Ramos (cell line): Measurements from ENCODE around the gene POFUT2.

Experiments
- in situ Hi-C: fragments of 300-500 bp; cut with MboI; formaldehyde crosslinking; loops from one replicate; pipeline ENCODE4 v1.14.3; 2022; ENCODE audit warnings: low sequenced_read_pairs; ENCODE audit not compliant: unreplicated experiment

POFUT2 gene

DNA sequence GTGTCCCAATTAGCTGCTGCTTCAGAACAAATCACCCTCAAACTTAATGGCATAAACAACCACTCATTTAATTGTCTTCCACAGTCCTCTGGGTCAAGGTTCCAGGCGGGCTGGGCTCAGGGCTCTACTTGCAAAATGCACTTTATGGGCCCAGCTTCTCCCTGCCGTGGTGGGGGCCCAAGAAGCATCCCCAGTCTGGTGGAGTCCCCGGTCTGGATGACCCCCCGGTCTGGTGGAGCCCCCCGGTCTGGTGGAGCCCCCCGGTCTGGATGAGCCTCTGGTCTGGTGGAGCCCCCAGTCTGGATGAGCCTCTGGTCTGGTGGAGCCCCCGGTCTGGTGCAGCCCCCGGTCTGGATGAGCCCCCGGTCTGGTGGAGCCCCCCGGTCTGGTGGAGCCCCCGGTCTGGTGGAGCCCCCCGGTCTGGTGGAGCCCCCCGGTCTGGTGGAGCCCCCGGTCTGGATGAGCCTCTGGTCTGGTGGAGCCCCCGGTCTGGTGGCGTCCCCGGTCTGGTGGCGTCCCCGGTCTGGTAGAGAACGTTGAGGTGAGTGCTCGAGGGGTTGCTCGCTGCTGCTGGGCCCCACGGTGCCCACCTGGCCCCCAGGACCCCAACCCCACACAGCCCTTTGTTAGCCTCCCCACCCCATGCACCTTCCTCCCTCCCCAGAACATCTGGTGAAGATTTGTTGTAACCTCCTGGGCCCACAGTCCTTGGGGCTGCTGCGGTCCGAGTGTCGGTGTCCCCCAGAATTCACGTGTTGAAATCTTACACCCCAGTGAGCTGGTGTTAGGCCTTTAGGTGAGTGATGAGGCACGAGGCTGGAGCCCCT lies 33.8 kb downstream of the POFUT2 start:
- in situ Hi-C loops: no loop called here

DNA sequence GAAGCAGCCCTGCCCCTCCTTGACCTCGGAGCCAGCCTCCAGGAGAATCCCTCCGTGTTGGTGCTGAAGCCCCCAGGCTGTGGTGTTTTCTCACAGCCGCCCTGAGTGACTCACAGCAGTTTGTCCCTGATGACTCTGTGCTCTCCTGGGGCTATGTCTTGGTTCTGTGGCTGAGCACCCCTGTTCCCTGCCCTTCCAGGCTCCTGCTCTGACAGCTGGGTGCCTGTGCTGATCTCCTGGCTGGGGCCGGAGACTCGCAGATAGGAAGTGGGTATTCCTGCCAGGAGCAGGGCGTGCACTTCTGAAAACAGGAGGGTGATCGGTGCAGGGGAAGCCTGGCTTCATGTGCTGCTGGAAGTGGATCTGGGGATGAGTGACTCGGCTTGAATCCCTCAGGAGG lies 34.5 kb downstream of the POFUT2 start:
- in situ Hi-C loops: no loop called here

DNA sequence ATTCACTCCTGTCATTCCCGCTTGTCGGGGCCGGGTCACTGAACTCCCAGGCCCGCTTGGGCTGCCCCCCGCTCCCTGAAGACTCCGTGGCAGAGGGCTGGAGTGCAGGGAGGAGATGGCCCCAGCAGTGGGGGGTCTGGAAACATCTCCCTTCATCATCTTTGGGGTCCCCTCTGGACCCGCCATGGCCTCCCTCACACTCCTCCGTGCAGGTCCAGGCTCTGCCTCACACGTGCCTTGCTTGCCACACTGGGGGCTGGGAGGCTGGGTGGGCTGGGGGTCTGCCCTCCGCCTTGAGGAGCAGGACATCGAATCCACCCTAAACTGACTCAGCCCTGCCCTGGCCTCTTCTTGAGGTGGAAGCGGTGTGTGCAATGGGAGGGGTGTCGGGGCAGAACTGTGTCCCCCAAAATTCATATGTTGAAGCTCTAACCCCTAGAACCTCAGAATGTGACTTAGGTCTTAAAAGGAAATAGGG lies 35.2 kb downstream of the POFUT2 start:
- in situ Hi-C loops: no loop called here

DNA sequence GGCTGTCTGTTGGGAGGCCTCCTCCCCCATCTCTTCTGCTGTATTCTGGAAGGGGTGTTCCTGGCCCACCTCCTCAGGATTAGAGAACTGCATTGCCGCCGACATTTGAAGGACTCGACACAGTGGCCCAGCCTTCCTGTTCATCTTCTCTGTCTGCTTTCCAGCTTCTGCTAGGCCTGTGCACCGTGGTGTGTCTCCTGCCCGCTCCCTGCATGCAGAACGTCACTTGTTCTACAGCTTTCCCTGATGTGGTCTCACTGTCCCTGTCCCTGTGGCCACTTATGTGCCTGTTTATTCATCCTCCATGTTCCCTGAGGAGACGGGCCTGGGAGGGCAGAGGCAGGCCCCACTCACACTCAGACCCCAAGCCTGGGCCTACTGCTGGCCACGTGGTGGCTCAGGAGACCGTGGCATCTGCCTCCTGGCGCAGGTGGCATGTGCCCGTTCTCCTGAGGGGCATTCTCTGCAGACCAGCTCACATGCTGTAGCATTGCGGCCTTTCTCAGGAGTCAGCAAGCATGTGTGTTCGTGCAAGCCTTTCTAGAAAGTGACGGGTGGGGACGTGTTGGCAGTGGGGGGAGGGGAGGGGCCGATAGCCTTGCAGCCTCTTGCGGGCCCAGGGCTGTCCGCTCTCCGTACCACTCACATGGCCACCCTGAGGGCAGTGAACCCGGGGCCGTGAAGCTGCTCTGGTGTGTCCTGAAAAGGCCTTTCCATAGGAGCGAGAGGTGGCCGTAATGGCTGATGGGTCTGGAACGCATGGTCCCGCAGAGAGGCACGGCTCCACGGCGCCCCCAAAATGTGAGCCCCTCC lies 35.9 kb downstream of the POFUT2 start:
- in situ Hi-C loops: no loop called here

DNA sequence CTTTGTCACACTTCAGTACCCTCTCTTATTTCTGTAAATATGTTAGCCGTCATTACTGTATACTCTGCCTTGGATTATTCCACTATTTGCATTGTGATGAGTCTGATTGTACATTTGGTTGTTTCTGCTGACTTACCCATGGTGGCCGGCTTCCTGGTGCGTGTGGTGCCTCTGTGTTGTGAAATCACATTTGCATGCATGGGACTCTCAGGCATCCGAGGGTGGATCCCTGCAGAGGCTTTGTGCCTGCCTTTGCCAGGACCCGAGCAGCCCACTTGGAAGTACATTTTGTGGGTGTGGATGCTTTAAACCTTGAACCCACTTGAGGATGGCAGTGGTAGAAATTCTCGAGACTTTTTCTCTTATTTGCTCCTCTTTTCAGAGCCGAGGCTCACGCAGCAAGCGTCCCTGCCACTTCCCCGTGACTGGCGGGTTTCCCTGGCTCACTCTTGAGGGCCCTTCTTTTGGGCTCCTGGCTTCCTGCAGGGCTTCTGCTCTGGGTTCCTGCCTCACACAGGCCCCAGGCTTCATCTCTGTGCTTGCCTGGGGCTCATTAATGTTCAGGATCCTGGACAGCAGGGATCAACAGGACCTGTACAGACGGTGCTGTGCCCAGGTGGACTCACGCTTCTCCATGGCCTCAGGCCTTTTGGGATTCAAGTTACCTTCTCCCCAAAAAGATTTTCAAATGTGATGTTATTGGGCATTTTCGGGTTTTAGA lies 36.6 kb downstream of the POFUT2 start:
- in situ Hi-C loops: no loop called here

DNA sequence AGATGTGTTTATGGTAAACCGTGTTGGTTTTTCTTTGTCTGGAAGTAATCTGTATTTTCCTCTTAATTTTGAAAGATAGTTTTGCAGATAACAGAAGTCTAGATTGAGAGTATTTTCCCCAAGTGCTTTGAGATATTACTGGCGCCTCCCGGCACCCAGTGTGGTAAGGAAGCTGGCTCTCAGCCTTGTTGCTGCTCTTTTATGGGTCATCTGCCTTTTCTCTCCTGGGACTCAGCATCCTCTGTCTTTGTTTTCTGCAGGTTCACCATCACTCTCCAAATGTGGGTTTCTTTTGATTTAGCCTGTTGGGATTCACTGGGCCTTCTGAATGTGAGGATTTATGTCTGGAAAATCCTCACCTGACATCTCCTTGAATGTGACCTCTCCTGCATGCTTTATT lies 37.4 kb downstream of the POFUT2 start:
- in situ Hi-C loops: no loop called here

DNA sequence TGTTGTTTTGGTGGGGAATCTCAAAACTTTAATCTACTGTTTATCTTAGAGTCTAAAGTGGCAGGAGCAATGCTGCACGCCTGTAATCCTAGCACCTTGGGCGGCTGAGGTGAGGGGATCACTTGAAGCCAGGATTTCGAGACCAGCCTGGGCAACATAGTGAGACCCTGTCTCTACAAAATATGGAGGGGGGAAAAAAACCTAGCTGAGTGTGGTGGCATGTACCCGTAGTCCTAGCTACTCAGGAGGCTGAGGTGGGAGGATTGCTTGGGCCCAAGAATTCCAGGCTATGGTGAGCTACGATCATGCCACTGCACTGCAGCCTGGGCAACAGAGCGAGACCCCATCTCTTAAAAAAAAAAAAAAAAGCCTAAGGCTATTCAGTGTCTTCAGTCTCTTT lies 38.1 kb downstream of the POFUT2 start:
- in situ Hi-C loops: no loop called here

DNA sequence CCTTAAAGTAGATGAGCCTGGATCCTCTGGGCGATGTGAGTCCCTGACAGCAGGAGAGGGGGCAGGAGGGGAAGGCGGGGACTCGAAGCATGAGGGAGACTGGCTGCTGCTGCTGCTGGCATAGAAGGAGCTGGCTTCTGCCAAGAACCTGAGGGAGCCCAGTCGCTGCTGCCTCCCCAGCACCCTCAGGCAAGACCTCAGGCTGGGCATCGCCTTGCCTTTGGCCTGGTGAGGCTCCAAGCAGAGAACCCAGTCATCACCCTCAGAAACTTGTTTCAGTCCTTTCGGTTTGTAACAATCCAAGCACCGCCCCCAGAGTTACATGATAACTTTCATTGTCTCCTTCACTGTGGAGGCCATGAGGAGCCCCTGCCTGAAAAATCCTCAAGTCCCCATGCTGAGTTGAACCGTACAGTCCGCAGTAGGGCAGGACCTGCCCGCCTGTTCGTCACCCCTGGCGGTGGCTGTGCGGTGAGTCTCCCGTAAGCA lies 38.8 kb downstream of the POFUT2 start:
- in situ Hi-C loops: no loop called here

DNA sequence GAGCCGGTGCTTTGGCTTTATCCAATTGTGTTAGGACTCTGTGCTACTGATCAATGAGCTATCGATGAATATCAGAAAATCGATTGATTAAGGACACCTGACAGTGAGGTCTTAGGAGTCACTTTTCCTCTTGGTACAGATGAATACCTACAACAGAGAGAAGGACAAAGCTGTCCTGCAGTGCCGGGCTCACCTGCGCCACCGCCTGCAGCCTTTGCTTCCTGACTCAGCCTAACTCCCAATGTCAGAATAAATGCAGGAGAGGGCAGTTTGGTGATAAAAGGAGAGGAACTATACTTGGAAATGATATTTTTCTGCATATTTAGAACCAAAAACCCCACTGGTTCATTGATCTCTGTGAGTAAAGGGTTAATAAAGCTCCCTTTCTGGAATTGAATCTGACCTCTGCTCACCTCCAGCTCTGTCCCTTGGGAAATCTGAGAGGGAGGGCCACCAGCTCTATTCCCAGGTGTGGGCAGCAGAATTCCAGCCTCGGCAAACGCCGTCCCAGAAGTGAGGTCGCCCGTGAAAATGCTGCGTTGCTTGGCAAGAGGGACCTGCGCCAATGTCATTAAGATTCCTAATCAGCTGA lies 39.3 kb downstream of the POFUT2 start:
- in situ Hi-C loops: no loop called here

DNA sequence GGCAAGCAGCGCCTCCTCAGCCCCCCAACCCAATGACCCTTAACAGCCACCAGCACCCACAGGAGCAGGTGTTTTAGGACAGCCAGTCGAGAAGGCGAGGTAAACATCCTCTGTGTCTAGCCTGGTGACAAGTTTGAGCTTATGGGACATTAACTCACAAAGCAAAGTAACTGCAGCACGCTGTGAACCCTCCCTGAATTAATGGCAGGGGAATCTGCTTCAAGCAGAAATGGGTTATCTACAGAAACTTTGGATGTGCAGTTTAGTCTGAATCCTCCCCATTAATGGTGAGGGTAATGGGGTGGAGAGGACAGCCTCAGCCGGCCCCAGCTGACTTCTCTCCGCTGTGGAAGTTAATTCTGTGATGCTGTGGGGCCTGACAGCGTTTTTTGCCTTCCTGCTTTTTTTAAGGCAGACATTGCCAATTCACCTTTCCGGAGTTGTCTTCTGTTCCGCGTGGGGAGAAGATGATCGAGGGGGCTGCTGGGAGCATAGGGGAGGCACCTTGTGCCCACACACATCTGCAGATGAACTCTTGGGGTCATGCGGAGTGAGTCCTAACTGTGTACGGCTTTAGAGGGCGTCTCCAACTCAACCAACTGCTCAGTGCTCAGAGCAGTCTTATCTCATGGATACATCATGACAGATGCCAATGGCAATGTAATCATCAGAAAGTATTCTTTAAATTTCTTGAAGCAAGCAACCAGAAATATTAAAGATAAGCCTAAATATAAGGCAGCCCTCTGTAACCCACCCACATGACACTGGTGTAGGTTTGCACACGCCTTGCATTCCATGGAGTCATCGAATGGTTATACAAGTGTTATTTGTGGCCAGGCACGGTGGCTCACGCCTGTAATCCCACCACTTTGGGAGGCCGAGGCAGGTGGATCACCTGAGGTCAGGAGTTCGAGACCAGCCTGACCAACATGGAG lies 41.0 kb downstream of the POFUT2 start:
- in situ Hi-C loops: no loop called here

DNA sequence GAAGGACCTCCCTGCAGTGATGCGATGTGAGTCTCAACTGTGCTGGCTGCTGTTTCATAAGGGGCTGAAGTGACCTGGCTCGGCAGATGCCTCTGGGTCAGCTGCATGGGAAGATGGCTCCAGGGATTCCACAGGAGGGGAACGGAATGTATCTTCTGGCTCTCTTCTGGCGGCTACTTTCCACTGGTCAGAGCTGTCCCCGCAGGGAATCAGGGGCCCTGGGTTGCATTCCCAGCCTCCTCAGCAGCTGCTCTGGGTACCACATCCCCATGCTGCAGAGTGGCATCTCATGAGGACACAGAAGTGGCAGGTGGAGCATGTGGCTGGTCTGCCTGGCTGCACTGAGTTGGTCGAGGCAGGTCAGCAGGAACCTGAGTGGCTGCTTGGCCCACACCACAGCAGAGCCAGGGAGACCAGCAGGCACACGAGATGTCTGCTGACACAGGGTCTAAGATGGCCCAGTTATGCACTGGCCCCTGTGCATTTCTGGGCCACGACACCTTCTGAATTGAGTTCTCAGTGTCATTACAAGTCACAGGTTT lies 42.8 kb downstream of the POFUT2 start:
- in situ Hi-C loops: no loop called here

DNA sequence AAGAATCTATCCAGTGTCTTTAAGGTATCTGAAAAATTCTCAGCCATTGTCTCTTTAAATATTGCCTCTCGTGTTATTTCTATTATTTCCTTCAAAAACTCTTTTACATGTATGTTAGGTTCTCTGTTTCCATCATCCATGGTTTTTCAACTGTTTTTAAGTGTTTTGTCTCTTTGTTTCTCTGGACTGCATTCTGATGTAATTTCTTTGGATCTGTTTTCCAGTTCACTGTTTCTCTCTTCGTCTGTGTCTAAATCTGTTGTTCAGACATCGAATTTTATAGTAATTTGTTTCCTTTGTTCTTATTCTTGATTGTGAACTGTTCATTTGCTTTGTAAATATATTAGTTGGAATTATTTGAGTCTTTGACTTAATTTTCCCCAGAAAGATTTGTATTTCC lies 44.1 kb downstream of the POFUT2 start:
- in situ Hi-C loops: no loop called here

DNA sequence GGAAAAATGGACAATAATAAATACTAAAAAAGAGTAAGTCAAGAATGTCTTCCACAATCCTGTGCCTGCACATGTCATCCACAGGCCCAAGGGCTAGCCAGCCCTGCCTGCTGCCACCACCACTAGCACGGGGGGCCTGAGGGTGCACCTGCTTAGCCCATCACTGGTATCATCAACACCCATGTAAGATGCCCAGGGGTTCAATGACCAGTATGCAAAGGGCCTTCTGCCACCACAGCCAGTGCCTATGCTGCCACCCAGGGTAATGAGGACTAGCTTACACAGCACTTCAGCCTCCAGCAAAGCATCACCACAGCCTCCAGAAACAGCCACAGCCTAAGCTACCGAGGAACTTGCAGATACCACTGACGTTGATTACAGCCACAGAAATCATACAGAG lies 46.3 kb downstream of the POFUT2 start:
- in situ Hi-C loops: no loop called here

DNA sequence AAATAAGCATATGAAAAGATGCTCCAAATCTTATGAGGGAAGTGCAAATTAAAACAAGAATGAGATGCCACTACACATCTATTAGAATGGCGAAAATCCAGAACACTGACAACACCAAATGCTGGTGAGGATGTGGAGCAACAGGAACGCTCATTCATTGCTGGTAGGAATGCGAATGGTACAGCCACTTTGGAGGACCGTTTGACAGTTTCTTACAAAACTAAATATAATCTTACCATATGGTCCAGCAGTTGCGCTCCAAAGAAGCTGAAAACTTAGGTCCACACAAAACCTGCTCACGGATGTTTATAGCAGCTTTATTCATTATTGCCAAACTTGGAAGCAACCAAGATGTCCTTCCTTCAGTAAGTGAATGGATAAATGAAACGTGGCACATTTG lies 50.3 kb downstream of the POFUT2 start:
- in situ Hi-C loops: no loop called here

DNA sequence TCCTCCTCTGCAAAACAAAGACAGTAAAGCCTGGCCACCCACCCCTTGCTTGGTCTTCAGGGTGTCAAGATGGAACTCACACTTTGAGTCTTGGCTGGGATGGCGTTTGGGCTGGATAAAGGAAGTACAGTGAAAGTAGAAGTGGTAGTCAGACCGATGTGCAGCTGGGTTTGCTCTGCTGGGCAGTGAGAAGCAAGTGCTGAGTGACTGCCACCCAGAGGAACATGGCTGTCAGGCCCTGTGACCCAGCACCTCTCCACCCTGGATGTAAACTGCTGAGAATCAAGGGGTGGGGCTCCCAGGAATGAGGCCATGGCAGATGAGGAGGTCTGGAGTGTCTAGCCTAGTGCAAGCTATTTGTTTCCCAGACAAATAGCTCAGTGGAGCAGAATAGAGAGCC lies 51.2 kb downstream of the POFUT2 start:
- in situ Hi-C loops: no loop called here

DNA sequence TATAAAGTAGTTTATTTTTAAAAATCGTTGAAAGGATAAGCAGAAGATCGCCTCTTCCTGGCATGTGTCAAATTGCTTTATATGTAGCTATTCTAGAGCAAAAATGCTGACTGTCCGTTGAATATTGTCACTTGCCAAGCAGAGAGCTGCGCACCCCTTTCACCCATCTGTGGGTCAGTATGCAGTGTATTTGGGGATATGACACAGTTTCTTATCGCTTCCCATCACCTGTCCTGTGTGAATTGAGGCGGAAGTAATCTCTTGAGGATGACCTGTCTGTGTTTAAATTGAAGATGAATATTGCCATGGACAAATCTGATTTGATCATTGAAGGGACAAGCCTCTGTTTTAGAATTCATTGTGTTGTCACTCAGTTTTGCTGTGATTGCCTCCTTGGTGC lies 52.2 kb downstream of the POFUT2 start:
- in situ Hi-C loops: no loop called here

DNA sequence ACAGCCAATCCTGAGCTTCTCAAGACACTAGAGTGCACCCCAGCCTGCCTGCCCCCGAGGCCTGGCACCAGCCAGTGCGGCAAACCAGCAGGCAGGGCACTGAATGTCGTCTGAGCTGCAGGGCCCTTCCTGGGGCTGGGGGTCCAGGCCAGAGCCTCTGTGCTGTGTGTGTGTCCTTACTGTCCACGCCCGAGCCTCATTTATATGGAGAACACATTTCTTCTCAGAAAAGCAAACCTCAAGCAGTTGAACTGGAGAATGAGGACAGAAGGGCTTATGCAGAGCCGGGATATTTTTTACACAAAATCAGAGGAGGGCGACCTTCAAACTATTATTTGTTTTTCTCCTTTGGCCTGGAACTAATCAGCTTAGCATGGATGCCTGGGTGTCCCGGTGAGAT lies 52.7 kb downstream of the POFUT2 start:
- in situ Hi-C loops: no loop called here

DNA sequence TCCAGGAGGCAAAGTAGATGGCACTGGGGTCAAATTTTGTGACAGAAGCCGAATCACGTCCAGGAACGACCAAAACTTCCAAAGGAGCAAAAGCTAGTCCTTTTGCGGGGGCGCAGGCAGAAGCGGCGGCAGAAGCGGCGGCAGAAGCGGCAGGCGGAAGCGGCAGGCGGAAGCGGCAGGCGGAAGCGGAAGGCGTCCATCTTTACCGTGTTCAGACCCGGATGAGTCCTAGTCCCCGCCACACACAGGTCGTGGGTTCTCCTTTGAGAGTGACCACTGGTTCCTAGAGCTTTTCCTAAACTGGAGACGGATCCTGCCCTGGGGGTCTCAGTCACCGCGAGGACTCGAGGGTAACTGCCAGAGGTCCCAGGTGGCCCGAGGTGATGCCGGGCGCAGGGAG lies 53.6 kb downstream of the POFUT2 start:
- in situ Hi-C loops: no loop called here

DNA sequence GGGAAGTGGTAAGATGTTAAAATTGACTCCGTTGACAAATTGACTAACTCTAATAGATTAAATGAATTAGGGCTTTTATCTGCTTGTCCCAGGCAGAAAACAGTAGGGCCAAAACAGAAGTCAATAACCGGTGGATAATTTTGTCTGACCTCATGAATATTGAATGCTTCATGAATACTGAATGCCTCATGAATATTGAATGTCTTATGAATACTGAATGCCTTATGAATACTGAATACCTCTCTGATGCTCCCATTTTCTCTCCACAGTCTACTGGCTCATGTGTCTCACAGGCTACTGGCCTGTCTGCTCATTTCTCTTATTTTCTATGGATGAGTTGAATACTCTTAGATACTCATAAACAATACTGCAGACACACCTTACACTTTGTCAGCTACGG lies 56.0 kb downstream of the POFUT2 start:
- in situ Hi-C loops: no loop called here
